ENCODE measurements around the gene LIPN.
A peak's percentile ranks its signal among the peaks of the same experiment; 100 is the strongest.

The LIPN gene, protein sequence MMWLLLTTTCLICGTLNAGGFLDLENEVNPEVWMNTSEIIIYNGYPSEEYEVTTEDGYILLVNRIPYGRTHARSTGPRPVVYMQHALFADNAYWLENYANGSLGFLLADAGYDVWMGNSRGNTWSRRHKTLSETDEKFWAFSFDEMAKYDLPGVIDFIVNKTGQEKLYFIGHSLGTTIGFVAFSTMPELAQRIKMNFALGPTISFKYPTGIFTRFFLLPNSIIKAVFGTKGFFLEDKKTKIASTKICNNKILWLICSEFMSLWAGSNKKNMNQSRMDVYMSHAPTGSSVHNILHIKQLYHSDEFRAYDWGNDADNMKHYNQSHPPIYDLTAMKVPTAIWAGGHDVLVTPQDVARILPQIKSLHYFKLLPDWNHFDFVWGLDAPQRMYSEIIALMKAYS

GRCh38 chr10:88759366-88760101 lies at the start of gene LIPN:
TSS of gene LIPN (plus strand) at chr10:88760020. CDS start at chr10:88761406, 1,386 bp downstream.
- TF ChIP-seq CTCF (IDR thresholded peaks at IDR 0.05; ENCODE audit: low read depth, low read length) (no peak), MYC (IDR thresholded peaks at IDR 0.05; ENCODE audit: low read depth, low read length) (0 out of 2 replicates have a peak, but pooled peaks have one; percentile 32), MAX (IDR thresholded peaks at IDR 0.05; ENCODE audit: low read depth, low read length) (peak; percentile 36; the same call in 1 of the 2 replicates)
- no peak within 1 kb of the TSS for H3K4me3 ChIP-seq (ENCODE audit: low read depth, low read length)
- DNase-seq (ENCODE audit: low read depth): peak; percentile 80

DNA sequence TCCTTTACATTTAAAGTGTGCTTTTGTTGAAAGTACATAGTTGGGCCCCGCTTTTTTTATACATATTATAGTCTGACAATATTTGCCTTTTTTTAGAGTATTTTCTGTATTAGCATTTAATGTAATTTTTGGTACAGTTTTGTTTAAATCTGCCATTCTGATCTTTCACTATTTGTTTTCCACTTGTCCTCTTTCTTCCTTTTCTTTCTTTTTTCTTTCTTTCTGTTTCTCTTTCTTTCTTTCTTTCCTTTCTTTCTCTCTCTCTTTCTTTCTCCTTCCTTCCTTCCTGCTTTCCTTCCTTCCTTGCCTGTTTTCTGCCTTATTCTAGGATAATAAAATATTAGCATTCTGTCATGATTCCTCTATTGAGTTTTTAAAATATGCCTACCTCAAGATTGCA lies 44.3 kb upstream of the LIPN start:
- TF ChIP-seq CTCF (IDR thresholded peaks at IDR 0.05; ENCODE audit: low read depth, low read length) (no peak), MAX (IDR thresholded peaks at IDR 0.05; ENCODE audit: low read depth, low read length) (no peak), POLR2A (IDR thresholded peaks at IDR 0.05; ENCODE audit: extremely low read depth, insufficient read length) (no peak), MYC (IDR thresholded peaks at IDR 0.05; ENCODE audit: low read depth, low read length) (no peak)
- no peak overlapping the region for H3K4me3 ChIP-seq (ENCODE audit: low read depth, low read length)
- no peak for DNase-seq (ENCODE audit: low read depth)

DNA sequence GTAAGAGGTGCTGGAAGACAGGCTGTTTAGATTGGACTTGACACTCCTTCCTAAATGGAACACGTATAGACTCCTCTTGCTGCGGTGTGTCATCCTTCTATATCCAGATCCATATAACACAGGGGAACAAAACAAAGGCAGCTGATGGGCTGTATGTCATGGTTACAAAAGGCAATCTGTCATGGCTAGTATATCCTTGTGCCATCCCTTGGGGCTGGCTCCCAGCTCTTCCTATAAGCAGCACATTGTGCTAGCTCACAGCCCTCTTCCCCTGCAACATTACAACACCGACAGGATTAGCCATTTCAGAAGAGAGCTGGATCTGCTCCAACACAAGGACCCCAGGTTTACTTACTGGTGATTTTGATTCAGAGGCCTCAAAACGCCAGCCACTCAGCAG lies 38.4 kb upstream of the LIPN start:
- no peak for DNase-seq (ENCODE audit: low read depth)
- no peak overlapping the region for H3K4me3 ChIP-seq (ENCODE audit: low read depth, low read length)
- TF ChIP-seq POLR2A (IDR thresholded peaks at IDR 0.05; ENCODE audit: extremely low read depth, insufficient read length): no peak
- no peak for TF ChIP-seq MYC (IDR thresholded peaks at IDR 0.05; ENCODE audit: low read depth, low read length)
- TF ChIP-seq CTCF (IDR thresholded peaks at IDR 0.05; ENCODE audit: low read depth, low read length): no peak
- TF ChIP-seq MAX (IDR thresholded peaks at IDR 0.05; ENCODE audit: low read depth, low read length): no peak

DNA sequence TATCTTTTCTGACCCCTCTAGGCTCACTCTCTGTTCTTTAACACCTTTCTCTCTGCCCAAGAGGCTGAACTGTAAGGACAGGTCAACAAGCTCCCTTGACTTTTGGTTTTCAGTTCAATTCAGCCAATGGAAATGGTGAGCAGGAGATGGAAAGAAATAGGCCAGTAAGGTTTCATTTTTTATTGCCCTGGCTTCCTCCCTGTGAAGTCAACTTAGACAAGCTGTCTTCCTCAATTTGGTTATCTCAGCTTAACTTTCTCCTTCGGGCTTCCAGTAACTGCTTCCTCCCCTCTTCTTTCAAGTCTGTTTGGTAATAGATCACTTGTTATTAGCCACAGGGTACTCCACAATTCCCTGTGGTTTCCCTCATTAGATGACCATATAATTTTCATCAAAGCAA lies 34.0 kb upstream of the LIPN start:
- peak; percentile 43 for DNase-seq (ENCODE audit: low read depth)
- H3K4me3 ChIP-seq (ENCODE audit: low read depth, low read length): no peak overlapping the region
- TF ChIP-seq MAX (IDR thresholded peaks at IDR 0.05; ENCODE audit: low read depth, low read length): no peak
- TF ChIP-seq CTCF (IDR thresholded peaks at IDR 0.05; ENCODE audit: low read depth, low read length): no peak
- no peak for TF ChIP-seq POLR2A (IDR thresholded peaks at IDR 0.05; ENCODE audit: extremely low read depth, insufficient read length)
- no peak for TF ChIP-seq MYC (IDR thresholded peaks at IDR 0.05; ENCODE audit: low read depth, low read length)

DNA sequence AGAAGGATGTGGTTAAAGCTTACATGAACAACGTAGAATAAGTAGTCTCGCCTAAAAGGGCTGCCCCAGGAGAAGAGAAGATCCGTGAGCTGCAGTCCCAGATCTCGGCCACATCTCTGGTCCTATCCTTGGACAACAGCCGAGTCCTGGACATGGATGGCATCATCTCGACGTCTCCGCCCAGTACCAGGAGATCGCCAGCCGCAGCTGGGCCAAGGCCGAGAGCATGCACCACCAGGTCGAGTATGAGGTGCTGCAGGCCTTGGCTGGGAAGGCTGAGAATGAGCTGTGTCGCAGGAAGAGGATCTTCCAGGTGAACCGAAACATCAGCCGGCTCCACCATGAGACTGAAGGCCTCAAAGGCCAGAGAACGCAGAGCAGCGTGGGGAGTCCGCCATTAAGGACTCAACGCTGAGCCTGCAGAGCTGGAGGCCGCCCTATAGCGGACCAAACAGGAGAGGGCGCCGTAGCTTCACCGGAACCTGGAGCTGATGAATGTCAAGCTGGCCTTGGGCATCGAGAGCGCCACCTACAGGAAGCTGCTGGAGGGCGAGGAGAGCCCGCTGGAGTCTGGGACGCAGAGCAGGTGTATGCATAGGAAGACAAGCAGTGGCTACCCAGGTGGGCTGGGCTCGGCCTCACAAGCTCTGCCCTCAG lies 31.6 kb upstream of the LIPN start:
- TF ChIP-seq MAX (IDR thresholded peaks at IDR 0.05; ENCODE audit: low read depth, low read length) (no peak), CTCF (IDR thresholded peaks at IDR 0.05; ENCODE audit: low read depth, low read length) (peak; percentile 83)
- DNase-seq (ENCODE audit: low read depth): peak; percentile 80
- no peak overlapping the region for H3K4me3 ChIP-seq (ENCODE audit: low read depth, low read length)
